Cardiac atrium fibroblast (primary cell): ENCODE results near the gene AXL. TPM values are rescaled to one million over a fixed set of nuclear protein-coding genes. Genes with fewer than 3 reads are reported as not detected.

Experiments used
- total RNA-seq: library from RNA; depleted of rRNA; stranded (reverse); fragments of >200 nt; gene quantifications from 2 replicates; pipeline ENCODE4 v1.2.3, GENCODE V29; 2015

Gene AXL
- 141 and 148 TPM in 2 replicates for total RNA-seq

GRCh38 chr19:41218615-41219507 is at the start of gene AXL:
AXL (plus strand) TSS chr19:41219223; CDS start chr19:41219393, 170 bp downstream.

GRCh38 chr19:41192574-41193429 is 26.2 kb upstream of the AXL start, which contains the start of gene CYP2S1:
CYP2S1 (plus strand) TSS chr19:41193219; CDS start chr19:41193265, 46 bp downstream.

GRCh38 chr19:41263850-41264580 is 45.0 kb downstream of the AXL start, which contains the start of gene HNRNPUL1:
HNRNPUL1 (plus strand) TSS chr19:41264372; CDS start chr19:41264504, 132 bp downstream.

GRCh38 chr19:41310033-41310831 is 91.2 kb downstream of the AXL start, which contains the start of gene CCDC97:
CCDC97 (plus strand) TSS chr19:41310172; CDS start chr19:41310311, 139 bp downstream.

Other genes starting within 250 kb of the AXL start
- gene CYP2B6, start 227.9 kb upstream of the AXL start, total RNA-seq = not detected in 2 replicates
- not detected in 2 replicates for gene CYP2A13, start 130.8 kb upstream of the AXL start, total RNA-seq
- gene CYP2F1, start 104.8 kb upstream of the AXL start, total RNA-seq = not detected in 2 replicates
- gene CYP2S1, start 26.0 kb upstream of the AXL start, total RNA-seq = 0.65 TPM in 1 of 2 replicates, not detected in the other
- 102 and 107 TPM in 2 replicates for gene HNRNPUL1, start 45.1 kb downstream of the AXL start, total RNA-seq
- 6.5 and 8.7 TPM in 2 replicates for gene CCDC97, start 90.9 kb downstream of the AXL start, total RNA-seq
- 24.7 and 38.9 TPM in 2 replicates for gene TGFB1, start 134.7 kb downstream of the AXL start, total RNA-seq
- gene B9D2, start 144.9 kb downstream of the AXL start, total RNA-seq = 2.9 and 3.7 TPM in 2 replicates
- gene TMEM91, start 157.3 kb downstream of the AXL start, total RNA-seq = 10.2 and 16.6 TPM in 2 replicates
- gene EXOSC5, start 178.1 kb downstream of the AXL start, total RNA-seq = 17.7 and 31.6 TPM in 2 replicates
- gene BCKDHA, start 178.6 kb downstream of the AXL start, total RNA-seq = 34.8 and 47.7 TPM in 2 replicates
- gene B3GNT8, start 208.2 kb downstream of the AXL start, total RNA-seq = 1.8 and 7.6 TPM in 2 replicates
- 31.8 and 46.6 TPM in 2 replicates for gene DMAC2, start 220.7 kb downstream of the AXL start, total RNA-seq
- gene ERICH4, start 223.9 kb downstream of the AXL start, total RNA-seq = not detected in 2 replicates